ENCODE measurements around the gene ANAPC13. TPM values are rescaled to one million over a fixed set of nuclear protein-coding genes. Genes with fewer than 3 reads are reported as not detected.

Gene ANAPC13
- total and polyA plus RNA-seq, 7 experiments from 2014 or later = 21.2 to 110 (median 35.5) TPM

DNA sequence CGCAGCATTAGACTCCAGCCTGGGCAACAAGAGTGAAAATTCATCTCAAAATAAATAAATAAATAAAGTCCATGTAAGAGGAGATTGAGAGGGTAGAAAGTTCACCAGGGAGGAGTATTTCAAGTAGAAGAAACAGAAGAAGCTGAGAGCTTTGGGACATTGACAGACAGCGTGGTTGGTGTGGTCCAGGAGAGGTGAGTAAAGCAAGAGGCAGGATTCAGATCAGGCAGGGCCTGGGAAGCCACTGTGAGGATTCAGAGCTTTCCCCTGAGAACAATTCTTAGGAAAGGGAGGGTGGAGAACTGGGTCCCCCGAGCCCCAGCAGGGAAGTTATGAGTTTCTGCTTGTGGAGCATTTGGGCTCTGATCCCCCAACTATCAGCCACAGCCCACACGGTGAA is 57.4 kb downstream of the ANAPC13 start:
- intact Hi-C loops (cut with micrococcal nuclease) = no loop called here
- CTCF ChIA-PET = no interaction called here
- Histone ChIP-seq H3K9me3 (ENCODE audit: control insufficient read depth in 2 of 3, low read length in 3 of 3) (no peaks in the 10 kb centered on the region), H3K27me3 (ENCODE audit: control insufficient read depth in 2 of 2, insufficient read depth in 2 of 2, low read length in 2 of 2) (no peaks in the 10 kb centered on the region), H3K27ac (ENCODE audit: low read depth, low read length) (no peak overlapping the region), H3K4me3 (ENCODE audit: low read length) (no peak overlapping the region), H3K4me1 (ENCODE audit: control insufficient read depth in 2 of 2, insufficient read depth in 2 of 2, low read length in 2 of 2) (no peaks in the 10 kb centered on the region), H3K36me3 (ENCODE audit: control insufficient read depth in 2 of 3, insufficient read depth in 3 of 3, low read length in 3 of 3) (no peaks in the 10 kb centered on the region)
- Mint-ChIP-seq H3K36me3 (no peaks in the 10 kb centered on the region), H3K27ac (no peak overlapping the region), H3K4me1 (no peaks in the 10 kb centered on the region), H3K9me3 (no peaks in the 10 kb centered on the region), H3K27me3 (peaks cover 5 to 25% (median 12%) of the 10 kb centered on the region in 5 donors), H3K4me3 (no peak overlapping the region)
- ATAC-seq (no peak), DNase-seq (no peak)
- POLR2A ChIA-PET = no interaction called here

Other genes starting within 250 kb of the ANAPC13 start
- gene RYK, start 235.1 kb downstream of the ANAPC13 start, total RNA-seq = 10 to 100 TPM; 10.7 to 53.5 (median 50.5) TPM
- gene RYK, start 235.1 kb downstream of the ANAPC13 start, polyA plus RNA-seq = 10 to 100 TPM in 1 of 2 donors, 1 to 10 TPM in 1; 6.9 to 10.5 TPM
- not detected for gene AMOTL2, start 111.5 kb downstream of the ANAPC13 start, total RNA-seq
- gene AMOTL2, start 111.5 kb downstream of the ANAPC13 start, polyA plus RNA-seq = under 1 TPM in 1 of 2 donors, not detected in 1; 0.10 TPM
- 10 to 100 TPM; 21.1 to 42.3 (median 26.4) TPM for gene CEP63, start 72 bp upstream of the ANAPC13 start, total RNA-seq
- gene CEP63, start 72 bp upstream of the ANAPC13 start, polyA plus RNA-seq = 10 to 100 TPM; 25.2 to 56.3 TPM
- not detected for gene KY, start 165.0 kb upstream of the ANAPC13 start, total RNA-seq
- gene KY, start 165.0 kb upstream of the ANAPC13 start, polyA plus RNA-seq = not detected